NOMO-1 treated with DMSO at 0.1 percent for 48 hours (cell line): ENCODE measurements around the gene RNF111.
A peak's percentile ranks its signal among the peaks of the same experiment; 100 is the strongest.
"Not testable (repeated sequence)": the region's sequence is repeated elsewhere in the genome, so short reads cannot be mapped to it uniquely, and the experiment has no call there.

ENCODE experiments used
- DNase-seq: peaks from one replicate; lab custom pipeline; 2025; ENCODE audit not compliant: unreplicated experiment; lab: John Stamatoyannopoulos, UW

Gene RNF111

DNA sequence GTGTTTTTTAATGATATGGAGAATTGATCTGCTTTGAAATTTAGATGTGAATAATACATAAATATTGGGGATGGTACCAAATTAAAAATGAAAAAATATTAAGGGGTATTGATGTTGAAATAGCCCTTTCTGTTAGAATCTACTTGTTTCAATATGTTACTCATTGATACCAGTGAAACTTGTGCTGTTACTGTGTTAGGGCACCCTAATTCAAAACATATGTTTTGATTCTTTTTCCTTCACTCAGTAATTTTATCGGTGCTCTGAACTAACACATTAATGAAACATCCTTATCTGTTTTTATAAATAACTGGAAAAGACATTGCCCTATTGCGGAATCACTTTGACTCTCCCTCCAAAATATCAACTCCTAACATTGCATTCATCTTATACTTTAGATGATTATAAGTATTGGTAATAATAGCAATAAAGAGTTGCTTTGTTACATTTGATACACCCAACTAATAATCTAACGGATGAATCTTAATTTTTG lies 65.5 kb downstream of the RNF111 start:
- DNase-seq: no peak

DNA sequence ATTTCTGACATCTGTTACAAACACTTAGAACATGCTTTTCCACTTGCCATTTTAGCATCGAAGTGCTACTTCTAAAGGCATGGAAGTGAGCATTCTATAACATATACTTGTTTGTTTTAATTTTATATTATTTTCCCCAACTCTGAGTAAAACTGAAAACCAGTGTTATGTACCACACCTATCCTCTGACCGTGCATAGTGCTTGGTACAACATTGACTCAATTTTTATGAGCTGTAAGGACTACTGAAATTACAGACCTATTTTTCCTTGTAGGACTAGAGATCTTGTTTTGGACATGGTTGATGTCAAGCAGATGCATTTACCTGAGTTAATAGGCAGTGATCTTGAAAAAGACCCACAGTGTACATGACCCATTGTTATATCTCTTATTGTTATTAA lies 66.0 kb downstream of the RNF111 start:
- no peak for DNase-seq

GRCh38 chr15:59059076-59059597 lies 71.7 kb downstream of the RNF111 start:
- DNase-seq: no peak

- DNase-seq: no peak
Measured at GRCh38 chr15:59060348-59060747, 72.9 kb downstream of the RNF111 start.

GRCh38 chr15:59063042-59063441 lies 75.6 kb downstream of the RNF111 start:
- peak; percentile 76 for DNase-seq

DNA sequence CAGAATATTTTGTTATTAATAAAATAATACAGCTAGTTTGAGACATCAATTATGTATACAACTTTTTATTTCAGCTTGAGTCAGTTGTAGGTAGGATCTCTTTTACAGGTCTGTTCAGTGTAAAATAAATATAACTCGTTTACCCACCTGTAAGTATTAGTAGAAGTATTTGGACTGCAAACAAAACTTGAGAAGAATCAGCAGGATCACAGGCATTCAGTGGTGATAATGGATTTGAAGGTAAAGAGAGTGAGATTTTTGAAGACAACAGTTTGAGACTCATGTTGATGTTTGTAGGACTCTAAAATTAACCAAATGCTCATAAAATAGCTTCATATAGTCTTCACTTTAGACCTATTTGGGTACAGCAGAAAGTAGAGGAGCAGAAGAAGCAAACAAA lies 82.0 kb downstream of the RNF111 start:
- no peak for DNase-seq

DNA sequence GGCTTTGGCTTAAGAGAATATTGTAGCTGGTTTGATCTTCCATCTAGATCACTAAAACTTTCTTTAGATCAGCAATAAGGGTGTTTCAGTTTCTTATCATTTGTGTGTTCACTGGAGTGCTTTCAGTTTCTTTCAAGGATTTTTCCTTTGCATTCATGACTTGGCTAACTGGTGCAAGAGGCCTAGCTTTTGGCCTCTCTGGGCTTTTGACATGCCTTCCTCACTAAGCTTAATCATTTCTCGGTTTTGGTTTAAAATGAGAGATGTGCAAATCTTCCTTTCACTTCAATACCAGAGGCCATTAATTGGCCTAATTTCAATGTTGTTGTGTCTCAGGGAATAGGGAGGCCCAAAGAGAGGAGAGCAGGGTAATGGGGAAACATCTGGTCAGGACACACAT lies 87.1 kb downstream of the RNF111 start:
- DNase-seq: no peak

DNA sequence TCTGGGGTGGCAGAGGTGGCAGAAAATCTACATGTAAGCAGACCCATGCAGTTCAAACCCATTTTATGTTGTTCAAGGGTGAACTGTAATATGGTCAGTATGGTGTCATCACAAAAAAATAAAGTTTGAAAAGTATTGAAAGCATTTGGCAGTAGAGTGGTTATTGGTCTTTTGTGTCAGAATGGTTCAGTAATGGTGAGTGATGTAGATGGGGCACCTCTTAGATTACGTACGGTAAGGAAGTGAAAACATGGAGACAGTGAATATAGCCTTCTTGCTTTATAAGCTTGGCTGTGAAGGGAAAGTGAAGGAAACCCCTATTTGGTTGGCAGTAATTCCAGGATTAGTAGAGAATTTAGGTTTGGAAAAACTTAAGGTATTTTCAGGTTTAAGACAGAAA lies 100.3 kb downstream of the RNF111 start:
- DNase-seq: no peak

DNA sequence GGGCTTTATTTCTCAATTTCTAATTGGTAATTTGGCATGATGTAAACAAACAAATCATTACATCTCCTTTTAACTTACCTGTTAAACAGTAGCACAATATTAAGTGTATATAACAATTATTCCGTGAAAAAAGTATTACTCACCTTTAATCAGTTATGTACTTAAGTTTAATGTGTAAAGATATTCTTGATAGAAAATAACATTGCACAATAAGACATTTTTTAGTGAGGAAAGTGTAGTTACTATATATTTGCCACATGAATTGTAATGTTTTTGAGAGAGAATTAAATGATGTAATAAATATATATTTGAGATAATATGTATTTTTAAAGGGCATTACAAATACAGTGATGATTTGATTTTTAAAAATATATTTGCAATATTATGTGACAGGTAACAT lies 106.6 kb downstream of the RNF111 start:
- DNase-seq: no peak

DNA sequence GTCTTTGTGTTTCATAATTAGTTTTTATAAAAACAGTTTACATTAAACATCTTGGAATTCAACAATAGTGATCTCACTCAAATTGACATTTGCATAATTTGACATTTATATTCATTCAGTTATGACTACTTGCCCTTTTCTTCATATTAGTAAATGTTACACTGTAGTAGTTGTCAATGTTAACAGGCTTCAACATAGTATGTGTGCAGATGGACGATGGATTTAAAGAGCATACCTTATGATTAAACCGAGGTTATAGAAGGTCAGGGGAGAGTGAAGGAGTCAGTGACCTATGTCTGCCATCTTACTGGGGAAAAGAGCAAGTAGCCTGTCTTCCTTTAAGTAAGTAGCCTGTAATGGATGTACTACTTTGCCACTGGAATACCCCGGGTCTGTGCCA lies 109.0 kb downstream of the RNF111 start:
- DNase-seq: no peak

DNA sequence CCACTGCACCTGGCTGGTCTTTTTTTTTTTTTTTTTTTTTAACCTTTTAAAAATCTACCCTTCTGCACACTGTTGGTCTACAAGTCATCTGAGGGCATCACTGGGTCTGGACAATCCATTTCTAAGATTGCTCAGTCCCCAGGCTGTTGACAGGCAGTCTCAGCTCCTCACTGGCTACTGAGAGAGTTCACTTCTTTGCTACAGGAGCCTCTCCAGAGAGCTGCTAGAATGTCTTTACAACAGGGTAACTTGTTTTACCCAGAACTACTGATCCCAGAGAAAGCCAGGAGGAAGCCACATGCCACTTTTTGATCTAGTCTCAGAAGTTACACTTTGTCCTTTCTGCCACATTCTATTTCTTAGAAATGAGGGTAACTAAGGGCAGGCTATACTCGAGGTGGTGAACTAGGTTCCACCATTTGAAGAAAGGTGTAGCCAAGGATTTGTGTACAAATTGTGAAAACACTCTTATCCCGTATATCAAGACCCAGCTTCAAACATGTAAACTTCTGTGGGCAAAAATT lies 111.8 kb downstream of the RNF111 start:
- no peak for DNase-seq

GRCh38 chr15:59104602-59104911 lies 117.1 kb downstream of the RNF111 start:
- no peak for DNase-seq

GRCh38 chr15:59104912-59105732 lies 117.7 kb downstream of the RNF111 start, which contains the start of gene CCNB2:
Gene CCNB2, plus strand, starts transcription at chr15:59105146. Its CDS starts 123 bp downstream, at chr15:59105269.
- DNase-seq: peak; percentile 97

DNA sequence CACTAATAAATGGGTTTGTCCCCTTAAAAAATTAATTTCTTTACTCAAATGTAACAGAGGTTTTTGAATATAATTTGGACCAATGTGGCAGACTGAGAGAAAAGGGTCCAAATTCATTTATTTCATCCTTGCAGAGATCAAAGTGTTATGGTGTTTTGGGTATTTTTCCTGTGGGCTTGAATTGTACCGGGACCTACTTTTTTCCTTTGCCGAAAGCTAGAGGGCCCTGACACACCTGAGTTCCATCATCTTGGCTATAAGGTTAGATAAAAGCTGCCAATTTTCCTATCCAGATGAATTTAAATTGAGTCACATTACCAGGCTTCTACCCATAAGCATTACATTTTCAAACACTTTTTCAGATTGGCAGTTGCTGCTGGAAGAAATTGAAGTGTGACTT lies 118.4 kb downstream of the RNF111 start:
- DNase-seq: no peak

GRCh38 chr15:59111251-59111650 lies 123.8 kb downstream of the RNF111 start:
- no peak for DNase-seq

GRCh38 chr15:59115047-59115446 lies 127.6 kb downstream of the RNF111 start:
- DNase-seq: no peak

DNA sequence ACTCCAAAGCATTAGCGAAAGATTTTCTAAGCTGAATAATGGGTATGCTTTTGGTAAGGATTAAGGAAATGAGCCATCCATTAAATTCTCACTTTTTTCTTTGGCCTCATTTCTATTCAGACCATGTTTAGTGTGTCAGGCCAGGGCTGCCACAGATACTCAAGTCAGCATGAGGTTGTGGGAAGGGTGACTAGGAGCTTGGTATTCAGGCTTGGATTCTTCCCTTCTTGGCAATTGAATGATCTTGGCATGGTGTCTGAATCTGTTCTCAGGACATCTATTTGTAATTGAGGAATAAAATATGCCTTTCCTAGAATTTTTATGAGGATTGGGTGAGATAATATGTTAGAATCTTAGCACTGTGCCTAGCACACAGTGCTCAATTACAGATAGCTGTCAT lies 128.7 kb downstream of the RNF111 start:
- DNase-seq: no peak

- no peak for DNase-seq
Measured at GRCh38 chr15:59116771-59117170, 129.3 kb downstream of the RNF111 start.

- no peak for DNase-seq
Measured at GRCh38 chr15:59119625-59120024, 132.2 kb downstream of the RNF111 start.

DNA sequence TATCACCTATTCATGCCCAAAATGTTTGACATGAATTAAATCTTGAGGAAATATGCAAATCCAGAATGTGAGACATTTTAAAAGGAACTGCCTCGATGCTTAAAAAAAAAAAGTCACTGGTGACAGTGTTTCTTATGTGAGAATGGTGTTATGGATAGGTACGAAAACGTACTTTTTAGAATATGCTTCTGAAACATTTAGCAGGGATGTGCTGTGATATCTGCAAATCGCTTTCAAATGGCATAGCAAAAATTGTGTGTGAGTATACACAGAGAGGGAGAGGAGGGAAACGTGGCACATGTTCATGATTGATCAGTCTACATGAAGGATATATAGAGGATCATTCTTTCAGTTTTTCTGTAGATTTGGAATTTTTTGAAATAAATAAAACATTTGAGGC lies 133.5 kb downstream of the RNF111 start:
- no peak for DNase-seq

GRCh38 chr15:59124261-59124660 lies 136.8 kb downstream of the RNF111 start:
- DNase-seq: no peak

DNA sequence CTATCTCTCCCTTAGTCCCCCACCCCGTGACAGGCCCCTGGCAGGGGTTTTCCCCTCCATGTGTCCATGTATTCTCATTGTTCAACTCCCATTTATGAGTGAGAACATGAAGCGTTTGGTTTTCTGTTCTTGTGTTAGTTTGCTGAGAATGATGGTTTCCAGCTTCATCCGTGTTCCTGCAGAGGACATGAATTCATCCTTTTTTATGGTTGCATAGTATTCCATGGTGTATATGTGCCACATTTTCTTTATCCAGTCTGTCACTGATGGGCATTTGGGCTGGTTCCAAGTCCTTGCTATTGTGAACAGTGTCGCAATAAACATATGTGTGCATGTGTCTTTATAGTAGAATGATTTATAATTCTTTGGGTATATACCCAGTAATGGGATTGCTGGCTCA lies 138.2 kb downstream of the RNF111 start:
- DNase-seq: not testable (repeated sequence)

GRCh38 chr15:59127255-59127654 lies 139.8 kb downstream of the RNF111 start:
- DNase-seq: not testable (repeated sequence)
